HepG2 (cell line): ENCODE results near the gene BUB1. TPM values are rescaled to one million over a fixed set of nuclear protein-coding genes. Genes with fewer than 3 reads are reported as not detected.

ENCODE experiments used
- ATAC-seq: fragments of 200-7000 bp; cut with Tn5 transposase; 3 replicates; pipeline ENCODE4 v1.9.1; 2020; ENCODE audit warnings: mild to moderate bottlenecking, moderate library complexity
- BruUV-seq: library from RNA; stranded (reverse); fragments of 400-500 nt; replicated peaks from 2 replicates; lab custom pipeline; 2021; lab: Mats Ljungman, UMichigan
- CTCF ChIA-PET: fragments of 300-600 bp; formaldehyde crosslinking; extraction: SDS; loops from one replicate; lab custom pipeline; 2021; ENCODE audit warnings: low total read pairs, inconsistent platforms, low intra/inter-chr PET ratio; lab: Yijun Ruan, JAX
- POLR2A ChIA-PET: fragments of 350-600 bp; sonication (Branson Sonifier 250); formaldehyde crosslinking; loops from one replicate; lab custom pipeline; 2020; ENCODE audit warnings: antibody characterized with exemption, inconsistent platforms; lab: Yijun Ruan, JAX
- DNase-seq: peaks from one replicate; pipeline ENCODE4 v3.0.0-alpha.2; 2015; ENCODE audit warnings: low spot score
- FAIRE-seq: peaks from 3 replicates; lab custom pipeline; 2011; peaks lifted over from hg19 to GRCh38; lab: Jason Lieb, UNC
- H2AFZ ChIP-seq: one replicate; pipeline ENCODE4 v1.6.1; 2011; ENCODE audit warnings: low read length, inconsistent platforms
- H3K27ac ChIP-seq: fragments of 300-600 bp; 3 replicates; pipeline ENCODE4 v1.8.0; 2011; ENCODE audit warnings: mixed run types, mild to moderate bottlenecking, mixed read lengths, low read length, inconsistent platforms; ENCODE audit not compliant: insufficient read depth; ENCODE audit errors: extremely low read length
- H3K27me3 ChIP-seq, 2 experiments: fragments of 200-600 bp in 1 of 2; 2 replicates in 1 of 2; 3 replicates in 1 of 2; pipeline versions ENCODE4 v1.6.0 to v1.8.0; 2011; ENCODE audit warnings: low read length in 2 of 2, mild to moderate bottlenecking in 2 of 2, moderate library complexity in 2 of 2, inconsistent platforms in 1 of 2; ENCODE audit not compliant: insufficient read depth in 2 of 2, control insufficient read depth in 1 of 2
- H3K36me3 ChIP-seq, 2 experiments: fragments of 200-600 bp in 1 of 2; replicated peaks in 1 of 2; 2 replicates in 1 of 2; 3 replicates in 1 of 2; pipeline versions ENCODE4 v1.5.1 to v1.8.0; 2011; ENCODE audit warnings: low read length in 2 of 2, inconsistent platforms in 1 of 2; ENCODE audit not compliant: insufficient read depth in 2 of 2, control insufficient read depth in 1 of 2
- H3K4me1 ChIP-seq: 2 replicates; pipeline ENCODE4 v1.5.1; 2012; ENCODE audit warnings: low read length, inconsistent platforms; ENCODE audit not compliant: insufficient read depth
- H3K4me2 ChIP-seq: 2 replicates; pipeline ENCODE4 v1.6.0; 2011; ENCODE audit warnings: low read depth, low read length, inconsistent platforms
- H3K4me3 ChIP-seq, 3 experiments: fragments of 200-600 bp in 1 of 3; sonication (generic), shearing (Covaris generic) in 1 of 3; replicated peaks in 1 of 3; 2 replicates each; pipeline ENCODE4 v1.5.1; 2011 to 2016; ENCODE audit warnings: low read length in 3 of 3, inconsistent platforms in 2 of 3, low read depth in 2 of 3, mild to moderate bottlenecking in 2 of 3, control low read depth in 1 of 3, mixed read lengths in 1 of 3; ENCODE audit not compliant: insufficient read depth in 1 of 3
- H3K79me2 ChIP-seq: one replicate; pipeline ENCODE4 v1.6.1; 2011; ENCODE audit warnings: low read length, inconsistent platforms; ENCODE audit not compliant: insufficient read depth
- H3K9ac ChIP-seq: 2 replicates; pipeline ENCODE4 v1.6.0; 2011; ENCODE audit warnings: mild to moderate bottlenecking, low read depth, low read length, inconsistent platforms; ENCODE audit not compliant: insufficient read depth
- H3K9me3 ChIP-seq: 2 replicates; pipeline ENCODE4 v1.5.1; 2012; ENCODE audit warnings: mild to moderate bottlenecking, low read length
- H4K20me1 ChIP-seq: 2 replicates; pipeline ENCODE4 v1.6.0; 2011; ENCODE audit warnings: inconsistent platforms, mild to moderate bottlenecking, low read length, moderate library complexity; ENCODE audit not compliant: insufficient read depth
- KLF9 ChIP-seq: IDR thresholded peaks from 2 replicates; pipeline ENCODE4 v1.6.1; 2016; ENCODE audit warnings: low read depth
- NCOA1 ChIP-seq: sonication (generic); formaldehyde crosslinking; IDR thresholded peaks from 2 replicates; pipeline ENCODE4 v1.9.0; 2021; ENCODE audit warnings: missing genetic modification reagents
- PHF5A ChIP-seq: IDR thresholded peaks from one replicate; pipeline ENCODE4 v1.6.1; 2018; ENCODE audit warnings: low read depth, missing genetic modification reagents; ENCODE audit not compliant: unreplicated experiment
- PTBP1 ChIP-seq: fragments of 200-400 bp; formaldehyde crosslinking; IDR thresholded peaks from 2 replicates; pipeline ENCODE4 v1.6.1; 2018; ENCODE audit warnings: low read length, low read depth; ENCODE audit not compliant: poor library complexity, severe bottlenecking
- RAD51 ChIP-seq: fragments of 450-650 bp; IDR thresholded peaks from 2 replicates; pipeline ENCODE4 v1.6.1; 2016; ENCODE audit warnings: borderline replicate concordance
- SNAI1 ChIP-seq: sonication (generic); formaldehyde crosslinking; IDR thresholded peaks from 2 replicates; pipeline ENCODE4 v1.5.0; 2020; ENCODE audit warnings: mild to moderate bottlenecking, missing genetic modification reagents, borderline replicate concordance
- TRIM24 ChIP-seq: sonication (generic); formaldehyde crosslinking; IDR thresholded peaks from 2 replicates; pipeline ENCODE4 v1.8.0; 2022; ENCODE audit warnings: mild to moderate bottlenecking, missing genetic modification reagents
- WIZ ChIP-seq: sonication (generic); formaldehyde crosslinking; IDR thresholded peaks from 2 replicates; pipeline ENCODE4 v1.5.1; 2020; ENCODE audit warnings: mild to moderate bottlenecking, missing genetic modification reagents
- ZFP36 ChIP-seq: fragments of 150-350 bp; IDR thresholded peaks from 2 replicates; pipeline ENCODE4 v1.6.1; 2018; ENCODE audit warnings: borderline replicate concordance, low read length, low read depth; ENCODE audit not compliant: partially characterized antibody
- ZNF30 ChIP-seq: sonication (generic); formaldehyde crosslinking; IDR thresholded peaks from 2 replicates; pipeline ENCODE4 v1.5.0; 2020; ENCODE audit warnings: mild to moderate bottlenecking, missing genetic modification reagents
- ZNF441 ChIP-seq: sonication (generic); formaldehyde crosslinking; IDR thresholded peaks from 2 replicates; pipeline ENCODE4 v1.7.0; 2021; ENCODE audit warnings: missing genetic modification reagents, borderline replicate concordance
- ZNF446 ChIP-seq: sonication (generic); formaldehyde crosslinking; IDR thresholded peaks from 2 replicates; pipeline ENCODE4 v1.5.0; 2020; ENCODE audit warnings: mild to moderate bottlenecking, missing genetic modification reagents
- ZNF672 ChIP-seq: sonication (generic); formaldehyde crosslinking; IDR thresholded peaks from 2 replicates; pipeline ENCODE4 v1.8.1; 2022; ENCODE audit warnings: missing genetic modification reagents
- ZNF674 ChIP-seq: sonication (generic); formaldehyde crosslinking; IDR thresholded peaks from 2 replicates; pipeline ENCODE4 v1.5.0; 2020; ENCODE audit warnings: low read depth, mild to moderate bottlenecking, missing genetic modification reagents
- WGBS: methylation state at CpG from one replicate; pipeline ENCODE4 v1.1.6; 2017; ENCODE audit warnings: low lambda C conversion rate; 5-methylcytosine and 5-hydroxymethylcytosine counted together
- in situ Hi-C: cut with HindIII; loops from 2 replicates; pipeline ENCODE4 v1.10.0; 2017; ENCODE audit warnings: low pct_unique_long_range_greater_than_20kb; ENCODE audit not compliant: extremely low pct_ligation_motif_present
- intact Hi-C: fragments of 100-400 bp; cut with micrococcal nuclease; formaldehyde crosslinking; loops from one replicate; pipeline ENCODE4 v1.10.0; 2022; ENCODE audit not compliant: unreplicated experiment
- polyA plus RNA-seq, 8 experiments: library from polyadenylated mRNA; depleted of rRNA in 3 of 8; stranded (reverse) in 7 of 8; unstranded in 1 of 8; fragments of >200 nt; fragmentation: Illumina TruSeq in 4 of 8; extraction: Trizol in 4 of 8; gene quantifications; 2 replicates each; pipeline versions ENCODE4 v1.2.1 to v1.2.3, GENCODE V29; 2011 to 2016; ENCODE audit warnings: low read depth in 4 of 8, missing spikeins in 1 of 8, mixed read lengths in 1 of 8; ENCODE audit not compliant: insufficient read depth in 1 of 8
- total RNA-seq, 5 experiments: library from RNA; depleted of rRNA; stranded (reverse); fragments of >200 nt; fragmentation: Illumina TruSeq; extraction: Trizol; gene quantifications; 2 replicates each; pipeline ENCODE4 v1.2.3, GENCODE V29; 2016; ENCODE audit warnings: low read depth in 1 of 5
- TF ChIP-seq, protein P1 (sequence below): sonication (generic); formaldehyde crosslinking; IDR thresholded peaks from 2 replicates; pipeline ENCODE4 v1.5.0; 2020; ENCODE audit warnings: mild to moderate bottlenecking, missing genetic modification reagents
- TF ChIP-seq, protein P2 (sequence below): sonication (generic); formaldehyde crosslinking; IDR thresholded peaks from 2 replicates; pipeline ENCODE4 v1.5.0; 2020; ENCODE audit warnings: mild to moderate bottlenecking, missing genetic modification reagents, moderate library complexity
- TF ChIP-seq, protein P3 (sequence below): sonication (generic); formaldehyde crosslinking; IDR thresholded peaks from 2 replicates; pipeline ENCODE4 v1.5.0; 2020; ENCODE audit warnings: missing genetic modification reagents, mild to moderate bottlenecking, borderline replicate concordance

Gene BUB1
- total and polyA plus RNA-seq, 2 of the 13 experiments (the other 11 are each of a cell fraction or from before 2014, with no cell fraction given): 27.8 to 52.6 TPM

DNA sequence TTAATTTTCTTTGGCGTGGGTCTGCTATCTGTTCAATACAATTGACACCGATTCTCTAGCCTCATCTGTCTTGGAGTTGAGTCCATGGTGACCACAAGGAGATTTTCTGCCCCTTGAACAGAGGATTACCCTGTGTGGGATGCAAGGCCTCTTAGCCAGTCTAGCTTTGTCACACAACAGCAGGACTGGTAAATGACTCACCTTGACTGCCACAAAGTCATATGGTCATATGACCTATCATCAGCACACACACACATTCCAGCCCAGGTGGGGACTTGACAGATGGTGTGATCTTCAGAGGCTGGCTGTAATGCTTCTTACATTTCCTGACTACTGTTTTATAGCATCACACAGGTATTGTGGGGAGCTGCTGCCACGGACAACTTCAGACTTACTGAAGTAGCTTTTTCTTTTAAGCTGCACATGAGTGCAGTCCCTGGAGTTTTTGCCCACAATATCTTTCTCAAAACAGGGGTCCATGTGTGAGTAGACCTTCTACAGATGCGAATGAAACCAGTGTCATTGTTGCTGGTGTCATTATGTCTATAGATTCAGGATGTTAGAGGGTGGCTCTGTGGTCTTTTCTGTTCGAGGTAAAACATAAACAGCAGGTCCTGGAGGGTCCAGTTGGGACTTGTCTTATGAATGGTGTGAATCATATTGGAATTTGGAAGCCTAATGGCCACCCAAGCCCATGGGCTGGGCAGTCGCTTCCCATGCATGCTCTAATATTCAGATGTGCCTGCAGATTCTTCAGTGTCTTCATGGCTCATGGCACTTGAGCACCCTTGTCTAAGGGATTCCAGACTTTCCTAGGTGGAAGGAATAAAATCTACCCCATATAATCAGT is 35.9 kb upstream of the BUB1 start (continued):
- TF ChIP-seq, protein P1, sequence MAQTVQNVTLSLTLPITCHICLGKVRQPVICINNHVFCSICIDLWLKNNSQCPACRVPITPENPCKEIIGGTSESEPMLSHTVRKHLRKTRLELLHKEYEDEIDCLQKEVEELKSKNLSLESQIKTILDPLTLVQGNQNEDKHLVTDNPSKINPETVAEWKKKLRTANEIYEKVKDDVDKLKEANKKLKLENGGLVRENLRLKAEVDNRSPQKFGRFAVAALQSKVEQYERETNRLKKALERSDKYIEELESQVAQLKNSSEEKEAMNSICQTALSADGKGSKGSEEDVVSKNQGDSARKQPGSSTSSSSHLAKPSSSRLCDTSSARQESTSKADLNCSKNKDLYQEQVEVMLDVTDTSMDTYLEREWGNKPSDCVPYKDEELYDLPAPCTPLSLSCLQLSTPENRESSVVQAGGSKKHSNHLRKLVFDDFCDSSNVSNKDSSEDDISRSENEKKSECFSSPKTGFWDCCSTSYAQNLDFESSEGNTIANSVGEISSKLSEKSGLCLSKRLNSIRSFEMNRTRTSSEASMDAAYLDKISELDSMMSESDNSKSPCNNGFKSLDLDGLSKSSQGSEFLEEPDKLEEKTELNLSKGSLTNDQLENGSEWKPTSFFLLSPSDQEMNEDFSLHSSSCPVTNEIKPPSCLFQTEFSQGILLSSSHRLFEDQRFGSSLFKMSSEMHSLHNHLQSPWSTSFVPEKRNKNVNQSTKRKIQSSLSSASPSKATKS: no peak
- TF ChIP-seq, protein P2, sequence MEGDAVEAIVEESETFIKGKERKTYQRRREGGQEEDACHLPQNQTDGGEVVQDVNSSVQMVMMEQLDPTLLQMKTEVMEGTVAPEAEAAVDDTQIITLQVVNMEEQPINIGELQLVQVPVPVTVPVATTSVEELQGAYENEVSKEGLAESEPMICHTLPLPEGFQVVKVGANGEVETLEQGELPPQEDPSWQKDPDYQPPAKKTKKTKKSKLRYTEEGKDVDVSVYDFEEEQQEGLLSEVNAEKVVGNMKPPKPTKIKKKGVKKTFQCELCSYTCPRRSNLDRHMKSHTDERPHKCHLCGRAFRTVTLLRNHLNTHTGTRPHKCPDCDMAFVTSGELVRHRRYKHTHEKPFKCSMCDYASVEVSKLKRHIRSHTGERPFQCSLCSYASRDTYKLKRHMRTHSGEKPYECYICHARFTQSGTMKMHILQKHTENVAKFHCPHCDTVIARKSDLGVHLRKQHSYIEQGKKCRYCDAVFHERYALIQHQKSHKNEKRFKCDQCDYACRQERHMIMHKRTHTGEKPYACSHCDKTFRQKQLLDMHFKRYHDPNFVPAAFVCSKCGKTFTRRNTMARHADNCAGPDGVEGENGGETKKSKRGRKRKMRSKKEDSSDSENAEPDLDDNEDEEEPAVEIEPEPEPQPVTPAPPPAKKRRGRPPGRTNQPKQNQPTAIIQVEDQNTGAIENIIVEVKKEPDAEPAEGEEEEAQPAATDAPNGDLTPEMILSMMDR: no peak

DNA sequence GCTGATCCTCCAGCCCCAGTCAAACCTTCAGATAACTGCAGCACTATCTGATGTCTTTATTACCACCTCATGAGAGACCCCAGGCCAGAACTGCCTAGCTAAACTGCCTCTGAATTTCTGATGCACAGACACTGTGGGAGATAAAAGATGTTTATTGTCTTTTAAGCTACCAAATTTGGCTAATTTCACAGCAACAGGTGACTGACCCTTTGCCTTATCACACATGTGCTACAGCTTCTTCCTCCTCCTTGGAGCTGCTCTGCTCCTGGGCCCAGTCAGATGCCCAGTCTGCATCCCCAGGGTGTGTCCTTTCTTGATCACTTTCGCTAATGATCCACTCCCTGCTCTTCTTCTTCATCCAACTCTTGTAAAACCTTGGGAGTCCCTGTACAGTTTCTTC is 34.9 kb upstream of the BUB1 start:
- peaks cover 8 to 26% of the 10 kb centered on the region in 2 experiments; a peak in 4 of 5 replicates for H3K27me3 ChIP-seq
- H4K20me1 ChIP-seq: no peaks in the 10 kb centered on the region
- ChIA-PET CTCF (no interaction called here), POLR2A (no interaction called here)
- DNase-seq: no peak
- no peak for FAIRE-seq
- no peaks in the 10 kb centered on the region for H3K36me3 ChIP-seq
- H3K4me1 ChIP-seq: no peaks in the 10 kb centered on the region
- no peak overlapping the region for H3K27ac ChIP-seq
- no TSS peak for BruUV-seq
- no peak for TF ChIP-seq ZFP36
- TF ChIP-seq TRIM24 (CRISPR knock-in tag): no peak
- no peak for TF ChIP-seq KLF9 (CRISPR knock-in tag)
- no peak for TF ChIP-seq RAD51
- no peak for TF ChIP-seq WIZ (CRISPR knock-in tag)
- TF ChIP-seq, protein P3, sequence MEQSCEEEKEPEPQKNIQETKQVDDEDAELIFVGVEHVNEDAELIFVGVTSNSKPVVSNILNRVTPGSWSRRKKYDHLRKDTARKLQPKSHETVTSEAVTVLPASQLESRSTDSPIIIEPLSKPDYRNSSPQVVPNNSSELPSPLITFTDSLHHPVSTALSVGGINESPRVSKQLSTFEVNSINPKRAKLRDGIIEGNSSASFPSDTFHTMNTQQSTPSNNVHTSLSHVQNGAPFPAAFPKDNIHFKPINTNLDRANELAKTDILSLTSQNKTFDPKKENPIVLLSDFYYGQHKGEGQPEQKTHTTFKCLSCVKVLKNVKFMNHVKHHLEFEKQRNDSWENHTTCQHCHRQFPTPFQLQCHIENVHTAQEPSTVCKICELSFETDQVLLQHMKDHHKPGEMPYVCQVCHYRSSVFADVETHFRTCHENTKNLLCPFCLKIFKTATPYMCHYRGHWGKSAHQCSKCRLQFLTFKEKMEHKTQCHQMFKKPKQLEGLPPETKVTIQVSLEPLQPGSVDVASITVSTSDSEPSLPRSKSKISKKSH (CRISPR knock-in tag): no peak
- TF ChIP-seq NCOA1 (CRISPR knock-in tag): no peak
- TF ChIP-seq PHF5A (CRISPR knock-in tag): no peak
- TF ChIP-seq ZNF674 (CRISPR knock-in tag): no peak
- TF ChIP-seq PTBP1: no peak
- no peak for TF ChIP-seq ZNF30 (CRISPR knock-in tag)
- no peak for TF ChIP-seq ZNF441 (CRISPR knock-in tag)
- no peak for TF ChIP-seq ZNF446 (CRISPR knock-in tag)
- TF ChIP-seq ZNF672 (CRISPR knock-in tag): no peak
- no peak for TF ChIP-seq SNAI1 (CRISPR knock-in tag)
- H3K9ac ChIP-seq: no peak overlapping the region
- H3K4me2 ChIP-seq: no peak overlapping the region
- H3K9me3 ChIP-seq: no peaks in the 10 kb centered on the region
- H2AFZ ChIP-seq: no peak overlapping the region
- intact Hi-C loops (no loop called here), in situ Hi-C loops (no loop called here)
- no peak for ATAC-seq
- no peak overlapping the region for H3K4me3 ChIP-seq
- H3K79me2 ChIP-seq: no peaks in the 10 kb centered on the region
- WGBS: 5% methylated on average over 1 of the region's 1 CpG
